ENCODE results near the gene OAS1.

The OAS1 gene

DNA sequence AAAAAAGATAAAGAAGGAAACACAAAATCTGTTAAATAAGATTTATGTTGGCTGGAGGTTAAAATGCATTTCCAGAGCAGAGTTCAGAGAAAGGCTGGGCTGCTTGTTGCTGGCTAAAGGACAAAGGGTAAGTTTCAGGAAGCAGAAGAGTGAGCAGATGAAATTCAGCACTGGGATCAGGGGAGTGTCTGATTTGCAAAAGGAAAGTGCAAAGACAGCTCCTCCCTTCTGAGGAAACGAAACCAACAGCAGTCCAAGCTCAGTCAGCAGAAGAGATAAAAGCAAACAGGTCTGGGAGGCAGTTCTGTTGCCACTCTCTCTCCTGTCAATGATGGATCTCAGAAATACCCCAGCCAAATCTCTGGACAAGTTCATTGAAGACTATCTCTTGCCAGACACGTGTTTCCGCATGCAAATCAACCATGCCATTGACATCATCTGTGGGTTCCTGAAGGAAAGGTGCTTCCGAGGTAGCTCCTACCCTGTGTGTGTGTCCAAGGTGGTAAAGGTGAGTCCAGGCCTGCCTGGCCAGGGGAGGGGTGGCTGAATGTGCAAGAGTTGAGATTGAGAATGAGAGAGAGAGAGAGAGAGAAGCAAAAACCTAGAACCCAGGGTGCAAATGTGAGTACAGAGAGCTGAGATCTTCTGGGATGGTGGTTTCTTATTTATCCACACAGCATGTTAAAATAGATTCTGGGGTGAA, at the start of gene OAS1:
OAS1 (plus strand) TSS at position 251 of the 703 bp plus-strand sequence; CDS start at position 329, 78 bp downstream.
- peak; percentile 40 for DNase-seq

DNA sequence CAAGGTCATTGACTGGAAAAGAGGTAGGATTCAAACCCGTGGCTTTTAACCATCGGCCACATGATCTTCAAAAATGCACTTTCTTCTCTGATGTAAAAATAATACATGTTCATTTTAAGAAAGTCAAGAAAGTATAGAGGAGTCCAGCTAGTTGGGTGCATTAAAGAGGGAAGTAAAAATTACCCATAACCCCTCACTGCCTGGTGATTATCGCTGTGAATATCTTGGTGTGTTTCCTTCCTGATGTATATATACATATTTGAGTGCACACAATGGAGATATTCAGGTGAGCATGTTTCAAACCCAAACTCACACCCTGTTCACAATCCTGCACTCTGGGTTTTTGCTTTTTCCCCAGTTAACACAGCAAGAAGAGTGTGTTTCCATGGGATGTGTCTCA, 47.5 kb upstream of the OAS1 start:
- DNase-seq: no peak

DNA sequence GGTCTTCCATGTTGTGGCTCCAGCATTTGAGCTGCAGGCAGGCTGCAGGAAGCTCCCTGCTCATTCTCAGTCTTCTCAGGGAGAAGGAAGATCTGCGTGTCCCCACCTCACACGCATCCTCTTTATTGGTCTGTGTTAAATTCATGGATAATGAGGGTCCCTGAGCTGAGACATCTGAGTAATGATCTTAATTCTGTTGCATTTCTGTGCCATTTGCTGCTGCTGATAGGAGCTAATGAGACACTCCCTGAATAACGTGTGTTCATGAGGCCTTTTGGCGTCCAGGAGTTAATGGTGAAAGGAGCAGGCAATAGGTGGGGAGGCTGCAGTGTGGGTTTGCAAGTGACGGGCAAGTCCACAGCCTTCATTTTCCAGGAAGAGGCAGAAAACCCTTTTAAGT, 46.6 kb upstream of the OAS1 start:
- DNase-seq: no peak

DNA sequence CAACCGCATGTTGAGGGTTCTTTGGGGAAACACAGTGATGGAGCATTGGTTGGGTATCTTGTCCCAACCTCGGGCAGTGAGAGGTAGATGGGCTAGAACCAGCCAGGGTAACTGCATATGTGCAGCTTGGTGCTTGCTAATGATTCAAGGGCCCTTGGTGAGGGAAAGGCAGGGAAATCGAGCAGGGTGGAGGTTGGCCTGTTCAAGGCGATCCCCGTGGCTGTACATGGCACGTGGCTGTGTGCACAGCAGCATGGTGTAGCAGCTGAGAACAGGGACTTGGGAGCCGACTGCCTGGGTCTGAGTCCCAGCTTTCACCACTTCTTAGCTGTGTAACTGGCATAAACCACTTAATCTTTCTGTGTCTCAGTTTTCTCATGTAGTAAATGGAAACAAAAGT, 45.5 kb upstream of the OAS1 start:
- no peak for DNase-seq

DNA sequence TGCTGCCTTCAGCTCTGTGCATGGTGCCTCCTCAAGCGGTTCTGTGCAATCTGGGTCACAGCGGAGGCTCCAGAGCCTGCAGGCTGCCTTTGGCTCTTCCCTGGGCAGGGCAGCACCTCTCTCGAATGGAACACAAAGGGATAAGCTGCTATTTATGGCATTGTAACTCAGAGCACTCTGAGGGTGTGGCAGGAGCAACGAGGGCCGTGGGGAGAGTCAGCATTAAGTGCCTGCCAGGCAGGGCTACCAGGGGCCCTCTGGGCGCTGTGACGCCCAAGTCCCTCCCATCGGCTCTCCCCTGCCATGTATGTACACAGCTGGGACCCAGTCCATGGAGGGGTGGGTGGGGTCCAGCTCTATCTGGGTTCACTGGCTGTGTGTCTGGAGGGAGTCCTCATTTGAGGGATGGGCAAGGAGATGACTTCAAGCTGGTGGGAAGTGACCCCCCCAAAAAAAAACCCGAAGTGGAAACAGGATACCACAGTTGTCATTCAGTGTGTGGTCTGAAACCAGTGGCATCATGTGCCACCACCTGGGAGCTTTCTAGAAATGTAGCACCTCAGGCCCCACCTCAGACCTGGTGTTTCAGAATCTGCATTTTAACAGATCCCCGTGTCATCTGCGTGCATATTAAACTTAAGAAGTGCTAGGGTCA, 44.0 kb upstream of the OAS1 start:
- no peak for DNase-seq

DNA sequence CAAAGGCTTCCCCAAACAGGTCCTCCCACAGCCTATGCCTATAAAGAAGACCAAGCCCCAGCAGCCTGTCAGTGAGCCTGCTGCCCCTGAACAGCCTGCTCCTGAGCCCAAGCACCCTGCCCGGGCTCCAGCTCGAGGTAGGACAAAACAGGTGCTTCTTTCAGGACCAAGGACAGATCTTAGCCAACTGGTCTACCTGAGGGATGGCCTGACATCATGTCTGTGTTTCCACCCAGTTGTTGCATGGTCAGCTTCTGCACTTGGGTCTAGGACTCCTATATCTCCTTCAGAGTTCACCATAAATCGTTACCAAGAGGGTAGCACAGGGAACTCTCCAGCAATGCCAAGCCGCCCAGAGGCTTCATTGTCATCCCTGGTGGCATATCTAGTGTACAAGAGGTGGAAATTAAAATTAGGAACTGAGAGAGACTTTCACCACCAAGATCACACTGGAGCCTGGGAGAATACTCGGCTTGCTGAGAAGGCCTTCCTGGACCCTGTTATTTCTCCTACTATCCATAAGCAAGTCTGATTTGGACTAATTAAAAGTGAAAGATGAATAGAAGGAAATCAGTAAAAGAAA, 38.2 kb upstream of the OAS1 start:
- no peak for DNase-seq

DNA sequence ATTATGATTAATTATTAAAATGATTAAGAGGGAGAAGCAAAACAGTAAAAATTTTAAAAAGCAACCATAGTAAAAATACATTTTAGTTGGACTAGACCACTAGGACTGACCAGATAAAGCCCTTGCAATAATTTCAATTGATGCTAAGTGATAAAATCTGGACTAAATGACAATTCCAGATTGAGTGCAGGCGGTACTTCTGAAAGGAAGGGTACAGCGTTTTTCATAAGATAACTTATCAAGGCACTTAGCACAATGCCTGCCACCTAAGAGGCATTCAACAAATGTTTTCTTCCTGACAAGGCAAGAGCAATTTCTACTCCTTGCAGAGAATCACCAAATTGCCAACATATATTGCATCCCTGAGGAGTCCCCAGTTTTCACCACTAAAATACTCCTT, 37.7 kb upstream of the OAS1 start:
- DNase-seq: no peak

DNA sequence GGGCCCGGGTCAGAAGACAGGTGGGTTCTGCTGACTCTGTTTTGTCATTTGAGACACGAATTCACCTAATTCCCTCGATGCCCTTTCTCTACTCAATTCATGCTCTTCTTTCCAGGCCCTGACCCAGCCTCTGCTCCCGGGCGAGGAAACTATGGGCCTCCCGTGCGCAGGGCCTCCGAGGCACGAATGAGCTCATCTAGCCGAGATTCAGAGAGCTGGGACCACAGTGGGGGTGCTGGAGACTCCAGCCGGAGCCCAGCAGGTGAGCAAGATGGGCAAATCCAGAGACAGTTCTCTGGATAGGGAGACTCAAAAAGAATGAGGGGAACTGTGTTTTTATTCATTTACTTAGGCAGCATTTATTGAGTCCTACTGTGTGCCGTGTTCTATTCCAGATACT, 37.0 kb upstream of the OAS1 start:
- DNase-seq: no peak

DNA sequence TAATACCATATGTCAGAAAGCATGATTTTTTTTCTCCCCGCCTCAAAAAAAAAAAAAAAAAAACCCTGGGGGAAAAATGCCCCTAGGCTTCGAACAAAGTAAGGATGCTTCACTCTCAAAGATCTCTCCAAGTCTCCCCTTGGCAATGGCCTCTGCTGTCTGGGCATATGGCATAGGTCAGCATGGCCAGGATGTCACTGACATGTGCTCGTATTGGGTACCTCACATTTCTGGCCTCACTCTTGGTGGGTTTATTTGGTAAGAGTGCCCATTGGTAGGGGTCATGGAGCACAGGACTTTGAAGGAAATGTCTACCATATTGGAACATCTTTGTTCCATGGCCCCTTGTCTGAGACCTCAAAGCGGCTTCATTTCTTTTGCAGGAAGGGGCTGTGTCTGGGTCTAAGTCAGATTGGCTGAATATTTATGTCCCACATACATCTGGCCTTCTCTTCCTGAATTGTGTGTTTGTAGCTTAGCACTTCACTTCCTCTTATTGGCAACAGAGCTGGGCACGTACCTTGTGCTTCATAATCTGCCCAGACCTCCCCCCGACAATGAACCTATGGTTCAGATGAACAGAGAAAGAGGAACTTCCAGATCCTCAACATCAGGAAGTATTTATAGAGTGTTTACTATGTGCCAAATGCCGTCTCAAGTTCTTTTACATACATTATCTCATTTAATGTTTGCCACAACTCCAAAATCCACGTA, 36.3 kb upstream of the OAS1 start:
- peak; percentile 51 for DNase-seq

DNA sequence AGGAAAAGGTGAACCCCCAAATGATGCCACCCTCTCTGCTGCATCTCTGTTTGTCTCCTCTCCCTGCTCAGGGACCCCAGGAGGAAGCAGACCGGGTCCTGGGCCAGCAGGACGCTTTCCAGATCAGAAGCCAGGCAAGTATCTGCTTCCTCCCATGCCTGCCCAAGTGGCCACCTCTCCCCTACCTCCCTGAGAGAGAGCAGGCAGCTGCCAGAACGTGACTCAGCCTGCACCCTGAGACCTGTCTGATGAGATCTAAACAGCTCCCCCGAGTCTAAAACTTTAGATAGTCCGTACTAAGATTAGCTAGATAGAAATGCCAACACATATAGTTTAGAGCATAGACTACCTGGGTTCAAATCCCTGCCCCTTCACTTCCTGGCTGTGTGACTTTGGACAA, 31.2 kb upstream of the OAS1 start:
- DNase-seq: no peak

DNA sequence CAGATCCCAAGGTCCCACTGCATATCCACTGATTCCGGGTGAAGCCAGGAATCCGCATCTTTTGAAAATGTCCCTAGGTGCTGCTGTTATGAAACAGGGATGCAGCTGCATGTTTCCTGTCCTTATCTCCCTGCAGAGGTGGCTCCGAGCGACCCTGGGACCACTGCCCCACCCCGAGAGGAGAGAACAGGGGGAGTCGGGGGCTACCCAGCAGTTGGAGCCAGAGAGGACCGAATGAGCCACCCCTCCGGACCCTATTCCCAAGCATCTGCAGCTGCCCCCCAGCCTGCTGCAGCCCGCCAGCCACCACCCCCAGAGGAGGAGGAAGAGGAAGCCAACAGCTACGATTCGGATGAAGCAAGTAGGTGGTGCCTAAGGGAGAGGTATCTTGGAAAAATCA, 30.3 kb upstream of the OAS1 start:
- no peak for DNase-seq

DNA sequence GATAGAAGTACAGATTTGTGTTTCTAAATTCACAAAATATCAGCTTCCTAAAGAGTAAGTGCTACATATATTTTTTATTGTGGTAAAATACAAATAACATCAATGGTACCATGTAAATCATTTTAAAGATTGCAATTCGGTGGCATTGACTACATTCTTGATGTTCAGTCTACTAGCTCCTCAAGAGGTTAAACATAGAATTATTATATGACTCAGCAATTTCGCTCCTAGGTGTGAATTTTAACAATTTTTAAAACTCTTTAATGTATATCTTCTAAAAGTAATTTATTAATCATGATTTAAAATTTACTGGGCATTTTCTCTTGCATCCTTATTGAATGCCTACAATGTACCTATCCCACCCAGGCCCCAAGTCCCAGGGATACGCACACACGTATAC, 29.8 kb upstream of the OAS1 start:
- no peak for DNase-seq

DNA sequence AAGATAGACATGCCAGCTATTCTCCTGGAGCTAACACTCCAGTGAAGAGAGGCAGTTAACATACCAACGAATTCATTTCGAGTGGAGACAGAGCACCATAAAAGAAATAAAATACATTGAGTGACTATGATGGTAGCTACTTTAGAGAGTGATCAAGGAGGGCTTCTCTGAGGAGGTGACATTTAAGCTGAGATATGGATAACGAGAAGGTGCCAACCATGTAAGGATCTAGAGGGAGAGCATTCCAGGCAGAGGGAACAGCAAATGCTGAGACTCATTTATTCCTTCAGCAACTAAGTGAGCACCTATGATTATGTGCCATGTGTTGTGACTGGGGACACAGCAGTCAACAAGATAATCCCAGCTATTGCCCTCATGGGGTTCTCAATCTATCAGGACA, 28.3 kb upstream of the OAS1 start:
- DNase-seq: no peak

DNA sequence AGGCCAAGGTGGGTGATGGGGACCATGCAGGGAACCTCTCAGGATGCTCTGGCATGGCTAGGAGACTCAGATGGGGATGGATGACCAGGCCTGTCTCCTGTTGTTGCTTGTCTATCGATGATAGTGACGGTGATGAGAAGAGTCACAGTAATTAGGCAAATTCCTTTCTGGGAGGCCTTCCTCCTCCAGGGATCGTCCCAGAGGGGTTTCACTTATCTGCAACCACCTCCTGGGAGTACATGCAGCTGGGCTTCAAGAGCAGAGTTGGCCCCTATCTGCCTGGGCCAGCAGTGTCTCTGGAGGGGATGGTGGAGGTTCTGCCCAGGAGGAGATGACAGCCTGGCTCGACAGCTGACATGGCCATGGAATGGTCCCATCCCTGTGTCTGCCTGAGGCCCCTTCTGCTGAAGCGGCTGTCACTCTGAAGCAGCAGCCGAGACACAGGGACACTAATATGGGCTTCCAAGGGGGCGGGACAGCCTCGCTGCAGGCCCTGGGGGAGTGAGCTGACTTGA, 27.5 kb upstream of the OAS1 start:
- no peak for DNase-seq

DNA sequence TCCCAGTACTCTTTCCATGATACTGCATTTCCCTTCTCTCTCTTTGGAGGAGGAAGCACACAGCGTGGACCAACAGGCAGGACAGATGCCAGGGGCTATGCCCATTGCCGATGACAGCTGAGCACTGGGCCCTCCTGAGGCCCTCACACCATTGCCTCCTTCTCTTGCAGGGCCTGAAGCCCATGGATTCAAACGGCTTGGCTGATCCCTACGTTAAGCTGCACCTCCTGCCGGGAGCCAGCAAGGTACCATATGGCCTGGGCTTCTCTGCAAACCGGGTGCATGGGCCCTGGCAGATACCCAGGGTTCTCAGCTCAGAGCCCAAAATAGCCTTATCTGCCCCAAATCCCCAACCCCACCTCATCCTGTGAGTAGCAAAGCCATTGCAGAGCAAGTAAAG, 25.2 kb upstream of the OAS1 start:
- DNase-seq: no peak

DNA sequence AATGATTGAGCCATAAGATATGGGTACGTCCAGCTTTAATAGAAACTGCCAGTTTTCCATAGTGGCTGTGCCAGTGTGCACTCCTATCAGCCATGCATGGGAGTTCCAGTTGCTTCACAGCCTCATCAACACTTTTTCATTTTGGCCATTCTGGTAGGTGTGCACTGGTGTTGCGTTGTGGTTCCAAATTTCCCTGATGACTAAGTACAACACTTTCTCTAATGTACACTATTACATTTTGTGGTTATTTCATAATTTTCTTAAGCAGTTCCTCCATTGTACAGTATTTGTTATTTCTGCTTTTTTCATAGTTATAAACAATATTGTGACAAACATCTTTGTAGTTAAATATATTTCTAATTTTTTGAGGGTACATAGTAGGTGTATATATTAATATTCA, 21.5 kb upstream of the OAS1 start:
- no peak for DNase-seq

DNA sequence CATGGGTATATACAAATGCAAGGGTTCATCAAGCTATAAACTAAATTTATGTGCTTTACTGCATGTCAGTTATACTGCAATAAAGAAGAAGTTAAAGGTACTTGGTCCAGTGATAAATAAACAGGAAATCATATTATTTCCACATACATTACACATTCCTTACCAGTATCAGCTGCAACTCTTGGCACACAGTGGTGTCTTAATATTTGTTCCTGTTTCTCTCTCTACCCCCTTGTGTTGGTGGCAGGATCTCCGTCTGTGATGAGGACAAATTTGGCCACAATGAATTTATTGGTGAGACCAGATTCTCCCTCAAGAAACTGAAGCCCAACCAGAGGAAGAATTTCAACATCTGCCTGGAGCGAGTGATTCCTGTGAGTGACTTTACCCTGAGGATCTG, 19.2 kb upstream of the OAS1 start:
- DNase-seq: no peak

DNA sequence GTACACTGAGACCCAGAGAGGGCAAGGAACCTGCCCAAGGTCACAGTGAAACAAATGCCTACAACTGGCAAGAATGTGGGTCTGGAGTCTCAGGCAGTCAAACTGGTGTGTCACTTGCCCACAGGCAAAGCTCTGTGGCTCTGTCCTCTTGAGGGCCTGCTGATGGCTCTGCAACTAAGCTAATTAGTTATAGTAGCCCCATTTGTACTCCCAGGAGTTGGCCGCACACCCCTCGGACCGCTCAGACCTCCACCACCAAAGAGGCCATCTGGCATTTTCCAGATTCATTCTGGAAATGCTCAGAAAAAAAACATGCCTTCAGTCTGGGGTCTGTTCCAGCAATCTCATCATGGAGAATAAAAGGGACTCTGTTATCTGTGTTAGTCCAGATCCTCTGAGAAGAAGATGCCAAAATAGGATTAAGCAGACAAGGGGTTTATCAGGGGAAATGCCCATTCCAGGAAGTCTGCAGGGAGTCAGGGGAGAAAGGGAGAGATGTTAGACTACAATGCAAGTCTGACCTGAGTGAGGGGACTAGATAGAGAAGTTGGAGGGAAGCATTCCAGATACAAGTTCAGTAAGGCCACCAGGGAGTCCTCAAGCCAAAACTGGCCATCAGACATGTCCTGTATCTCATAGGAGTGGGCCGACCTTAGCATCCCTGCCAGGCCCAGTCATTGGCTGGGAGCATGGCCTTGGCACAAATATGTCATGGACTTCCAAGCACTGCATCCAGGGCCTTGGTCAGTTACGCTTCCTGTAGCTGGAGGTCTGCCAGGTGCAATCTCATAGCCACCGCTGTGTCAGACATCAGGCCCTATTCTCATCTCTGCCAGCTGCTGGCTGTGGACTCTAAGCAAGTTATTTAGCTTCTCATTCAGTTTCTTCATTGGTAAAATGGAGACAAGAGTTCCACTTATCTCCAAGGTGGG, 15.4 kb upstream of the OAS1 start:
- no peak for DNase-seq

DNA sequence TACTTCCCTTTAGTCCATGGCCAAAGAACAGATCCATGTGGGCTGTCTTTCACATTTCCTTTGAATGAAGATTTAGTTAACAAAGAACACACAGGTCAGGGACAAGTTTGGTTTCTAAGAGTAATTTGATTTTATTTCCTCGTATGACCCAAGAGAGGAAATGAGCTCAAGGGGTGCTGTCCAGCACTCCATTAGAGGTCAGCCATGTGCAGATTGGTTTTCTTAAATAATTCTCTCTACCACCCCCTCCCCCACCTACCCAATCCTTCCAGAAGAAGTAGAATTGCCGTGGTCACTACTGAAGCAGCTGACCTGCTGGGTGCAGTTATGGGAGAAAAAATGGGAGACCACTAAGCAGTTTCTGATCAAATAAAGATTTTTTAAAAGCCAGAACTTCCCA, 13.9 kb upstream of the OAS1 start:
- DNase-seq: no peak

DNA sequence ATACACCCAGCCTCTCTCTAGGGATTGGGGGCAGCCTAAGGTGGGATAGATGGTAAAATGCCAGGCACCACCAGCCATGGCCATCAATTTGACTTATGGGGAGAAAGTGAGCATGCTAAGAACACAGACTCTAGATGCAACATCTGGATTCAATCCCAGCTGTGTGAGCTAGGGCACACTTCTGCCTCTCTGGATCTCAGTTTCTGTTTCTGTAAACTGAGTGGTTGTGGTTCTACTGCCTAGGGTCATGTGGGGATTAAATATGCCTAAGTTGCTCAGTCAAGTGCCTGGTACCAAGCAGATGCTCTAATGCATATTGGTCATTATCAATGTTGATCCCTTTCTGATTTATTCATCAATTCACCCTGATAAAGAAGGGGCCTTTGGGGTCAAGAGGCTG, 12.6 kb upstream of the OAS1 start:
- DNase-seq: no peak

DNA sequence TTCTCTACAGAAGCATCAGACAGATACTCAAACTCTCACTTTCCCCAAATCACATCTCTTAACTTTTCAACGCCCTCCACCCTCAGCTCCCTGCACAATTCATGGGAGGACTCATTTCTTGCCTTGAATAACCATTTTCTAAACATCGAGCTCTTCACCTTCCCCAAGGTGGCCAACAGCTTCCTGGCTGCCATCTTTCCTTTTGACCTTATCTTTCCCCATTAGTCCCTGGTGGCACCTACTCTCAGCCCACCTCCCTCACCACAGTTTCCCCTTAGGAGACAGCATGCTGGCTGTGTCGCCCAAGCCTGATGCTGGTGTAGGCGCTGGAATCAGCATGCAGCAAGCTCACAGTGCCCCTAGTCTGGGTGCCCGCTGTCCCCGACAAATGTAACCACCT, 8.4 kb upstream of the OAS1 start:
- DNase-seq: no peak

DNA sequence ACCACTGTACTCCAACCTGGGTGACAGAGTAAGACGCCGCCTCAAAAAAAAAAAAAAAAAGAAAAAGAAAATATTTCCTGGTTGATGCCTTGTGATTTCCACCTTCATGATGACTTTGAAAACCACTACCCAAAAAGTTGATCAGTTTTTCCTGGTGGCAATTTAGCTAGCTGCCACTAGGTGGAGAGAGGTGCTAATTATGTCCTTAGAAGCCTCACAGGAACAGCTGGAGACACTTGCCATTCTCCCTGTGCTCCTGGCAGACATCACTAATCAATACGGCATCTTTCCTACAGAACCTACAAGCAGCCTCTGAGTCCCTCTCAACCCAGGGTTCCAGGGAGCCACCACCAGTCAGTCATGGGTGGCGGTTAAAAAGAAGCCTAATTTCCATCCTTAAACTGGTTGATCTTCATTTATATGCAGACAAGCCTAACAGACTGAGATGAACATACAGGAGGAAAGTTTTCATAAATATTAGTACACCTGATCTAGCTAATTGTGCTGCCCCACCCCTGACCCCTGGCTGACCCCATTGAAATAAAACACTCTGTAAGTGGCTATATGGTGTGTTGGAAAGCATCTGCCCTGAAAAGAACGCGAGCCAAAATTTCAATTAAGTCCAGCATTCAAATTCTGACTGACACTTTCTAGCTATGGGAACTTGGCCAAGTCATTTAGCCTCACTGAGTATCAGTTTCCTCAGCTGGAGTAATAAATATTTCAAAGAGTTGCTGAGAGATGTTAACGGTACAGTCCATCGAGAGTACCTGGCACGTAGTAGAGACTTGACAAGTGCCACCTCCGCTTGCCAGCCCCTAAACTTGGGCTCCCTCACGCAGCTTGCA, 6.2 kb upstream of the OAS1 start:
- peak; percentile 34 for DNase-seq

All from CD4-positive, alpha-beta T cell treated with Interleukin-15 for 1 hour (primary cell).